GM23338 (cell line): ENCODE measurements around the gene KIRREL3. TPM values are rescaled to one million over a fixed set of nuclear protein-coding genes. Genes with fewer than 3 reads are reported as not detected.

Experiments
- ATAC-seq: fragments of 200-7000 bp; cut with Tn5 transposase; 3 replicates; pipeline ENCODE4 v1.9.1; 2020
- DNase-seq: peaks from one replicate; pipeline ENCODE4 v3.0.0-alpha.2; 2015; ENCODE audit warnings: low spot score
- H2AFZ ChIP-seq: fragments of 200-600 bp; sonication (generic); 2 replicates; pipeline ENCODE4 v1.8.0; 2016; ENCODE audit warnings: antibody characterized with exemption, mild to moderate bottlenecking, moderate library complexity
- H3F3A ChIP-seq: fragments of 200-600 bp; sonication (generic); replicated peaks from 2 replicates; pipeline ENCODE4 v1.8.0; 2017; ENCODE audit warnings: antibody characterized with exemption, mixed run types, low read depth
- H3K27ac ChIP-seq: fragments of 200-600 bp; sonication (generic); 2 replicates; pipeline ENCODE4 v1.6.1; 2016; ENCODE audit warnings: low read depth
- H3K27me3 ChIP-seq: fragments of 200-600 bp; sonication (generic); 2 replicates; pipeline ENCODE4 v1.8.0; 2016; ENCODE audit warnings: mild to moderate bottlenecking, mixed run types, moderate library complexity; ENCODE audit not compliant: insufficient read depth
- H3K36me3 ChIP-seq: fragments of 200-600 bp; sonication (generic); 2 replicates; pipeline ENCODE4 v1.8.0; 2016; ENCODE audit warnings: mild to moderate bottlenecking; ENCODE audit not compliant: insufficient read depth
- H3K4me1 ChIP-seq: fragments of 200-600 bp; sonication (generic); 2 replicates; pipeline ENCODE4 v1.8.0; 2016; ENCODE audit warnings: mild to moderate bottlenecking, moderate library complexity; ENCODE audit not compliant: insufficient read depth
- H3K4me2 ChIP-seq: fragments of 200-600 bp; sonication (generic); 2 replicates; pipeline ENCODE4 v1.7.1; 2017; ENCODE audit warnings: mixed run types
- H3K4me3 ChIP-seq: fragments of 200-600 bp; sonication (generic); 2 replicates; pipeline ENCODE4 v1.6.1; 2016; ENCODE audit warnings: mixed run types
- H3K79me2 ChIP-seq: fragments of 200-600 bp; sonication (generic); replicated peaks from 2 replicates; pipeline ENCODE4 v1.8.0; 2017; ENCODE audit warnings: mild to moderate bottlenecking; ENCODE audit not compliant: insufficient read depth
- H3K9me2 ChIP-seq: fragments of 200-600 bp; sonication (generic); 2 replicates; pipeline ENCODE4 v1.8.0; 2017; ENCODE audit not compliant: insufficient read depth
- H4K20me1 ChIP-seq: fragments of 200-600 bp; sonication (generic); replicated peaks from 2 replicates; pipeline ENCODE4 v1.8.0; 2017; ENCODE audit warnings: mild to moderate bottlenecking; ENCODE audit not compliant: insufficient read depth
- H3K27ac Mint-ChIP-seq: 2 replicates; pipeline ENCODE4 v1.8.0; 2020; ENCODE audit warnings: inconsistent platforms, mild to moderate bottlenecking, moderate library complexity, mixed read lengths
- H3K27me3 Mint-ChIP-seq: 3 replicates; pipeline ENCODE4 v1.8.0; 2022; ENCODE audit warnings: low read depth, mild to moderate bottlenecking, moderate library complexity, mixed read lengths, inconsistent platforms; ENCODE audit not compliant: insufficient read depth, poor library complexity
- H3K36me3 Mint-ChIP-seq: 3 replicates; pipeline ENCODE4 v1.8.0; 2021; ENCODE audit warnings: low read depth, mild to moderate bottlenecking, inconsistent platforms, moderate library complexity, mixed read lengths
- H3K4me1 Mint-ChIP-seq: 3 replicates; pipeline ENCODE4 v1.8.0; 2020; ENCODE audit warnings: mild to moderate bottlenecking, inconsistent platforms, mixed read lengths
- H3K4me3 Mint-ChIP-seq: 3 replicates; pipeline ENCODE4 v1.8.0; 2021; ENCODE audit warnings: moderate library complexity, mild to moderate bottlenecking, inconsistent platforms, mixed read lengths
- H3K9me3 Mint-ChIP-seq: 3 replicates; pipeline ENCODE4 v1.8.0; 2020; ENCODE audit warnings: moderate library complexity, mild to moderate bottlenecking, inconsistent platforms, mixed read lengths
- CREB1 ChIP-seq: fragments of 250-450 bp; sonication (Bioruptor Pico); IDR thresholded peaks from 2 replicates; pipeline ENCODE4 v1.5.0; 2020; ENCODE audit warnings: low read depth, mild to moderate bottlenecking, moderate library complexity
- EZH2phosphoT487 ChIP-seq: fragments of 200-600 bp; sonication (generic); IDR thresholded peaks from one replicate; pipeline ENCODE4 v1.8.1; 2018; ENCODE audit warnings: antibody characterized with exemption; ENCODE audit not compliant: unreplicated experiment
- JUNB ChIP-seq: IDR thresholded peaks from one replicate; pipeline ENCODE4 v1.6.1; 2016; ENCODE audit warnings: antibody characterized with exemption; ENCODE audit not compliant: unreplicated experiment
- NANOG ChIP-seq: IDR thresholded peaks from 2 replicates; pipeline ENCODE4 v1.6.1; 2016; ENCODE audit warnings: antibody characterized with exemption, borderline replicate concordance
- POLR2AphosphoS5 ChIP-seq: IDR thresholded peaks from 2 replicates; pipeline ENCODE4 v1.6.1; 2016; ENCODE audit warnings: antibody characterized with exemption, low read depth
- STAT1 ChIP-seq: IDR thresholded peaks from one replicate; pipeline ENCODE4 v1.6.1; 2016; ENCODE audit warnings: antibody characterized with exemption; ENCODE audit not compliant: unreplicated experiment
- ZNF114 ChIP-seq: fragments of 250-450 bp; sonication (Bioruptor Pico); IDR thresholded peaks from 2 replicates; pipeline ENCODE4 v1.5.0; 2020; ENCODE audit warnings: mild to moderate bottlenecking, moderate library complexity
- polyA plus RNA-seq: library from polyadenylated mRNA; unstranded; fragments of >200 nt; fragmentation: Nextera tagmentation; extraction: Ambion mirVana; gene quantifications from 2 replicates; pipeline ENCODE4 v1.2.1, GENCODE V29; 2016
- total RNA-seq: library from RNA; depleted of rRNA; stranded (reverse); fragments of >200 nt; shearing (Covaris generic); gene quantifications from 2 replicates; pipeline ENCODE4 v1.2.3, GENCODE V29; 2014
- TF ChIP-seq, protein P1 (sequence below): IDR thresholded peaks from 2 replicates; pipeline ENCODE4 v1.6.1; 2016; ENCODE audit warnings: antibody characterized with exemption
- TF ChIP-seq, protein P2 (sequence below), 2 experiments: fragments of 200-600 bp in 1 of 2; sonication (generic) in 1 of 2; conservative IDR thresholded peaks; 2 replicates each; pipeline versions ENCODE4 v1.5.1 to v1.6.1; 2016 to 2017; ENCODE audit warnings: antibody characterized with exemption in 2 of 2, low read depth in 2 of 2, mild to moderate bottlenecking in 2 of 2, moderate library complexity in 1 of 2
- TF ChIP-seq, protein P3 (sequence below): fragments of 250-450 bp; sonication (Bioruptor Pico); IDR thresholded peaks from 2 replicates; pipeline ENCODE4 v1.5.0; 2020; ENCODE audit warnings: mild to moderate bottlenecking, moderate library complexity

KIRREL3 gene
- total and polyA plus RNA-seq, 2 experiments from 2014 or later: 0.13 to 1.5 TPM

- no peaks in the 10 kb centered on the region for H3K27me3 ChIP-seq
- H3K27ac ChIP-seq: no peak overlapping the region
- H3K36me3 ChIP-seq: no peaks in the 10 kb centered on the region
- no peak overlapping the region for H3K4me2 ChIP-seq
- Mint-ChIP-seq H3K36me3 (no peaks in the 10 kb centered on the region; the same call in 2 of the 3 replicates), H3K27ac (no peak overlapping the region), H3K27me3 (peaks cover 6% of the 10 kb centered on the region), H3K4me3 (no peak overlapping the region), H3K9me3 (no peaks in the 10 kb centered on the region), H3K4me1 (peaks cover 24% of the 10 kb centered on the region)
- DNase-seq (no peak), ATAC-seq (peak; percentile 39; the same call in 2 of the 3 replicates)
- H4K20me1 ChIP-seq: no peaks in the 10 kb centered on the region
- no peak overlapping the region for H2AFZ ChIP-seq
- H3K4me3 ChIP-seq: no peak overlapping the region
- no peaks in the 10 kb centered on the region for H3F3A ChIP-seq
- H3K79me2 ChIP-seq: no peaks in the 10 kb centered on the region
- H3K4me1 ChIP-seq: peaks cover 9% of the 10 kb centered on the region; the same call in 1 of the 2 replicates
- no peaks in the 10 kb centered on the region for H3K9me2 ChIP-seq
- TF ChIP-seq EZH2phosphoT487 (no peak), STAT1 (no peak), CREB1 (no peak), JUNB (no peak), ZNF114 (CRISPR knock-in tag) (no peak), NANOG (no peak), POLR2AphosphoS5 (no peak)
- TF ChIP-seq, protein P1, sequence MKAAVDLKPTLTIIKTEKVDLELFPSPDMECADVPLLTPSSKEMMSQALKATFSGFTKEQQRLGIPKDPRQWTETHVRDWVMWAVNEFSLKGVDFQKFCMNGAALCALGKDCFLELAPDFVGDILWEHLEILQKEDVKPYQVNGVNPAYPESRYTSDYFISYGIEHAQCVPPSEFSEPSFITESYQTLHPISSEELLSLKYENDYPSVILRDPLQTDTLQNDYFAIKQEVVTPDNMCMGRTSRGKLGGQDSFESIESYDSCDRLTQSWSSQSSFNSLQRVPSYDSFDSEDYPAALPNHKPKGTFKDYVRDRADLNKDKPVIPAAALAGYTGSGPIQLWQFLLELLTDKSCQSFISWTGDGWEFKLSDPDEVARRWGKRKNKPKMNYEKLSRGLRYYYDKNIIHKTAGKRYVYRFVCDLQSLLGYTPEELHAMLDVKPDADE: no peak
- TF ChIP-seq, protein P2, sequence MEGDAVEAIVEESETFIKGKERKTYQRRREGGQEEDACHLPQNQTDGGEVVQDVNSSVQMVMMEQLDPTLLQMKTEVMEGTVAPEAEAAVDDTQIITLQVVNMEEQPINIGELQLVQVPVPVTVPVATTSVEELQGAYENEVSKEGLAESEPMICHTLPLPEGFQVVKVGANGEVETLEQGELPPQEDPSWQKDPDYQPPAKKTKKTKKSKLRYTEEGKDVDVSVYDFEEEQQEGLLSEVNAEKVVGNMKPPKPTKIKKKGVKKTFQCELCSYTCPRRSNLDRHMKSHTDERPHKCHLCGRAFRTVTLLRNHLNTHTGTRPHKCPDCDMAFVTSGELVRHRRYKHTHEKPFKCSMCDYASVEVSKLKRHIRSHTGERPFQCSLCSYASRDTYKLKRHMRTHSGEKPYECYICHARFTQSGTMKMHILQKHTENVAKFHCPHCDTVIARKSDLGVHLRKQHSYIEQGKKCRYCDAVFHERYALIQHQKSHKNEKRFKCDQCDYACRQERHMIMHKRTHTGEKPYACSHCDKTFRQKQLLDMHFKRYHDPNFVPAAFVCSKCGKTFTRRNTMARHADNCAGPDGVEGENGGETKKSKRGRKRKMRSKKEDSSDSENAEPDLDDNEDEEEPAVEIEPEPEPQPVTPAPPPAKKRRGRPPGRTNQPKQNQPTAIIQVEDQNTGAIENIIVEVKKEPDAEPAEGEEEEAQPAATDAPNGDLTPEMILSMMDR (conservative IDR thresholded peaks at IDR 0.05; ENCODE audit: low read depth in 2 of 2): no peak
Measured at GRCh38 chr11:126713806-126714205, 286.8 kb downstream of the KIRREL3 start.

GRCh38 chr11:126711977-126712625, 288.5 kb downstream of the KIRREL3 start:
- DNase-seq (no peak), ATAC-seq (no peak)
- no peak overlapping the region for H3K4me2 ChIP-seq
- H3K9me2 ChIP-seq: no peaks in the 10 kb centered on the region
- no peak overlapping the region for H3K4me3 Mint-ChIP-seq
- H3K36me3 Mint-ChIP-seq: no peaks in the 10 kb centered on the region; the same call in 2 of the 3 replicates
- peaks cover 8% of the 10 kb centered on the region for H3K27me3 Mint-ChIP-seq
- no peaks in the 10 kb centered on the region for H3K79me2 ChIP-seq
- H3K36me3 ChIP-seq: no peaks in the 10 kb centered on the region
- H3K27ac Mint-ChIP-seq: no peak overlapping the region
- H3K27ac ChIP-seq: no peak overlapping the region
- no peaks in the 10 kb centered on the region for H3F3A ChIP-seq
- H3K4me1 Mint-ChIP-seq: peaks cover 37% of the 10 kb centered on the region
- no peaks in the 10 kb centered on the region for H3K9me3 Mint-ChIP-seq
- H3K4me3 ChIP-seq: no peak overlapping the region
- H3K27me3 ChIP-seq: no peaks in the 10 kb centered on the region
- H2AFZ ChIP-seq: peak overlapping the region; percentile 43
- peaks cover 19% of the 10 kb centered on the region for H3K4me1 ChIP-seq
- H4K20me1 ChIP-seq: no peaks in the 10 kb centered on the region
- TF ChIP-seq JUNB: no peak
- TF ChIP-seq NANOG: no peak
- TF ChIP-seq, protein P3, sequence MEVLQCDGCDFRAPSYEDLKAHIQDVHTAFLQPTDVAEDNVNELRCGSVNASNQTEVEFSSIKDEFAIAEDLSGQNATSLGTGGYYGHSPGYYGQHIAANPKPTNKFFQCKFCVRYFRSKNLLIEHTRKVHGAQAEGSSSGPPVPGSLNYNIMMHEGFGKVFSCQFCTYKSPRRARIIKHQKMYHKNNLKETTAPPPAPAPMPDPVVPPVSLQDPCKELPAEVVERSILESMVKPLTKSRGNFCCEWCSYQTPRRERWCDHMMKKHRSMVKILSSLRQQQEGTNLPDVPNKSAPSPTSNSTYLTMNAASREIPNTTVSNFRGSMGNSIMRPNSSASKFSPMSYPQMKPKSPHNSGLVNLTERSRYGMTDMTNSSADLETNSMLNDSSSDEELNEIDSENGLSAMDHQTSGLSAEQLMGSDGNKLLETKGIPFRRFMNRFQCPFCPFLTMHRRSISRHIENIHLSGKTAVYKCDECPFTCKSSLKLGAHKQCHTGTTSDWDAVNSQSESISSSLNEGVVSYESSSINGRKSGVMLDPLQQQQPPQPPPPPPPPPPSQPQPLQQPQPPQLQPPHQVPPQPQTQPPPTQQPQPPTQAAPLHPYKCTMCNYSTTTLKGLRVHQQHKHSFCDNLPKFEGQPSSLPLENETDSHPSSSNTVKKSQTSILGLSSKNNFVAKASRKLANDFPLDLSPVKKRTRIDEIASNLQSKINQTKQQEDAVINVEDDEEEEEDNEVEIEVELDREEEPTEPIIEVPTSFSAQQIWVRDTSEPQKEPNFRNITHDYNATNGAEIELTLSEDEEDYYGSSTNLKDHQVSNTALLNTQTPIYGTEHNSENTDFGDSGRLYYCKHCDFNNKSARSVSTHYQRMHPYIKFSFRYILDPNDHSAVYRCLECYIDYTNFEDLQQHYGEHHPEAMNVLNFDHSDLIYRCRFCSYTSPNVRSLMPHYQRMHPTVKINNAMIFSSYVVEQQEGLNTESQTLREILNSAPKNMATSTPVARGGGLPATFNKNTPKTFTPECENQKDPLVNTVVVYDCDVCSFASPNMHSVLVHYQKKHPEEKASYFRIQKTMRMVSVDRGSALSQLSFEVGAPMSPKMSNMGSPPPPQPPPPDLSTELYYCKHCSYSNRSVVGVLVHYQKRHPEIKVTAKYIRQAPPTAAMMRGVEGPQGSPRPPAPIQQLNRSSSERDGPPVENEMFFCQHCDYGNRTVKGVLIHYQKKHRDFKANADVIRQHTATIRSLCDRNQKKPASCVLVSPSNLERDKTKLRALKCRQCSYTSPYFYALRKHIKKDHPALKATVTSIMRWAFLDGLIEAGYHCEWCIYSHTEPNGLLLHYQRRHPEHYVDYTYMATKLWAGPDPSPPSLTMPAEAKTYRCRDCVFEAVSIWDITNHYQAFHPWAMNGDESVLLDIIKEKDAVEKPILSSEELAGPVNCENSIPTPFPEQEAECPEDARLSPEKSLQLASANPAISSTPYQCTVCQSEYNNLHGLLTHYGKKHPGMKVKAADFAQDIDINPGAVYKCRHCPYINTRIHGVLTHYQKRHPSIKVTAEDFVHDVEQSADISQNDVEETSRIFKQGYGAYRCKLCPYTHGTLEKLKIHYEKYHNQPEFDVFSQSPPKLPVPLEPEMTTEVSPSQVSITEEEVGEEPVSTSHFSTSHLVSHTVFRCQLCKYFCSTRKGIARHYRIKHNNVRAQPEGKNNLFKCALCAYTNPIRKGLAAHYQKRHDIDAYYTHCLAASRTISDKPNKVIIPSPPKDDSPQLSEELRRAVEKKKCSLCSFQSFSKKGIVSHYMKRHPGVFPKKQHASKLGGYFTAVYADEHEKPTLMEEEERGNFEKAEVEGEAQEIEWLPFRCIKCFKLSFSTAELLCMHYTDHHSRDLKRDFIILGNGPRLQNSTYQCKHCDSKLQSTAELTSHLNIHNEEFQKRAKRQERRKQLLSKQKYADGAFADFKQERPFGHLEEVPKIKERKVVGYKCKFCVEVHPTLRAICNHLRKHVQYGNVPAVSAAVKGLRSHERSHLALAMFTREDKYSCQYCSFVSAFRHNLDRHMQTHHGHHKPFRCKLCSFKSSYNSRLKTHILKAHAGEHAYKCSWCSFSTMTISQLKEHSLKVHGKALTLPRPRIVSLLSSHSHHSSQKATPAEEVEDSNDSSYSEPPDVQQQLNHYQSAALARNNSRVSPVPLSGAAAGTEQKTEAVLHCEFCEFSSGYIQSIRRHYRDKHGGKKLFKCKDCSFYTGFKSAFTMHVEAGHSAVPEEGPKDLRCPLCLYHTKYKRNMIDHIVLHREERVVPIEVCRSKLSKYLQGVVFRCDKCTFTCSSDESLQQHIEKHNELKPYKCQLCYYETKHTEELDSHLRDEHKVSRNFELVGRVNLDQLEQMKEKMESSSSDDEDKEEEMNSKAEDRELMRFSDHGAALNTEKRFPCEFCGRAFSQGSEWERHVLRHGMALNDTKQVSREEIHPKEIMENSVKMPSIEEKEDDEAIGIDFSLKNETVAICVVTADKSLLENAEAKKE: no peak
